HepG2 (cell line): ENCODE measurements around the gene ZNF607. TPM values are rescaled to one million over a fixed set of nuclear protein-coding genes. Genes with fewer than 3 reads are reported as not detected.

Experiments
- CBFB ChIP-seq: sonication (generic); formaldehyde crosslinking; IDR thresholded peaks from 2 replicates; pipeline ENCODE4 v1.4.0; 2020; ENCODE audit warnings: missing genetic modification reagents
- EHMT2 ChIP-seq: fragments of 200-600 bp; sonication (generic); IDR thresholded peaks from 2 replicates; pipeline ENCODE4 v1.7.0; 2017; ENCODE audit warnings: antibody characterized with exemption, low read depth, low read length, borderline replicate concordance
- FOXM1 ChIP-seq: sonication (generic); formaldehyde crosslinking; IDR thresholded peaks from 2 replicates; pipeline ENCODE4 v1.5.0; 2020; ENCODE audit warnings: missing genetic modification reagents
- HHEX ChIP-seq: IDR thresholded peaks from 2 replicates; pipeline ENCODE4 v1.6.1; 2016; ENCODE audit warnings: control low read depth
- IRF9 ChIP-seq: sonication (generic); formaldehyde crosslinking; IDR thresholded peaks from 2 replicates; pipeline ENCODE4 v1.8.0; 2022; ENCODE audit warnings: missing genetic modification reagents, mild to moderate bottlenecking, borderline replicate concordance
- NRL ChIP-seq: sonication (generic); formaldehyde crosslinking; IDR thresholded peaks from 2 replicates; pipeline ENCODE4 v1.5.0; 2020; ENCODE audit warnings: missing genetic modification reagents, mild to moderate bottlenecking, moderate library complexity, borderline replicate concordance
- SETDB1 ChIP-seq: sonication (generic); formaldehyde crosslinking; IDR thresholded peaks from 2 replicates; pipeline ENCODE4 v1.5.1; 2020; ENCODE audit warnings: missing genetic modification reagents, mild to moderate bottlenecking, borderline replicate concordance
- SNAPC4 ChIP-seq: sonication (generic); formaldehyde crosslinking; IDR thresholded peaks from 2 replicates; pipeline ENCODE4 v1.4.0; 2020; ENCODE audit warnings: mild to moderate bottlenecking, missing genetic modification reagents
- TCF12 ChIP-seq, 2 experiments: fragments of 450-650 bp in 1 of 2; sonication (generic) in 1 of 2; formaldehyde crosslinking in 1 of 2; IDR thresholded peaks; 2 replicates each; pipeline versions ENCODE4 v1.6.1 to v1.8.0; 2017 to 2022; ENCODE audit warnings: antibody characterized with exemption in 1 of 2, mild to moderate bottlenecking in 1 of 2, missing genetic modification reagents in 1 of 2, moderate library complexity in 1 of 2
- ZBTB42 ChIP-seq: sonication (generic); formaldehyde crosslinking; IDR thresholded peaks from 2 replicates; pipeline ENCODE4 v1.5.0; 2020; ENCODE audit warnings: mild to moderate bottlenecking, missing genetic modification reagents
- ZNF83 ChIP-seq: sonication (generic); formaldehyde crosslinking; IDR thresholded peaks from 2 replicates; pipeline ENCODE4 v1.4.0; 2020; ENCODE audit warnings: missing genetic modification reagents, mild to moderate bottlenecking, borderline replicate concordance
- polyA plus RNA-seq, 8 experiments: library from polyadenylated mRNA; depleted of rRNA in 3 of 8; stranded (reverse) in 7 of 8; unstranded in 1 of 8; fragments of >200 nt; fragmentation: Illumina TruSeq in 4 of 8; extraction: Trizol in 4 of 8; gene quantifications; 2 replicates each; pipeline versions ENCODE4 v1.2.1 to v1.2.3, GENCODE V29; 2011 to 2016; ENCODE audit warnings: low read depth in 4 of 8, missing spikeins in 1 of 8, mixed read lengths in 1 of 8; ENCODE audit not compliant: insufficient read depth in 1 of 8
- total RNA-seq, 5 experiments: library from RNA; depleted of rRNA; stranded (reverse); fragments of >200 nt; fragmentation: Illumina TruSeq; extraction: Trizol; gene quantifications; 2 replicates each; pipeline ENCODE4 v1.2.3, GENCODE V29; 2016; ENCODE audit warnings: low read depth in 1 of 5
- TF ChIP-seq, protein P1 (sequence below): sonication (generic); formaldehyde crosslinking; IDR thresholded peaks from 2 replicates; pipeline ENCODE4 v1.4.0; 2020; ENCODE audit warnings: missing genetic modification reagents, borderline replicate concordance
- TF ChIP-seq, protein P2 (sequence below): IDR thresholded peaks from 2 replicates; pipeline ENCODE4 v1.6.1; 2018; ENCODE audit warnings: missing genetic modification reagents, mild to moderate bottlenecking, missing compliant biosample characterization
- TF ChIP-seq, protein P3 (sequence below): sonication (generic); formaldehyde crosslinking; IDR thresholded peaks from 2 replicates; pipeline ENCODE4 v1.8.0; 2022; ENCODE audit warnings: missing genetic modification reagents, low read depth, mild to moderate bottlenecking, borderline replicate concordance
- TF ChIP-seq, protein P4 (sequence below): sonication (generic); formaldehyde crosslinking; IDR thresholded peaks from 2 replicates; pipeline ENCODE4 v1.8.1; 2022; ENCODE audit warnings: mild to moderate bottlenecking, missing genetic modification reagents

ZNF607 gene
- total and polyA plus RNA-seq, 2 of the 13 experiments (the other 11 are each of a cell fraction or from before 2014, with no cell fraction given): 3.8 to 8.3 TPM

GRCh38 chr19:37691881-37692504 lies 27.6 kb downstream of the ZNF607 start (continued):
- TF ChIP-seq CBFB (CRISPR knock-in tag): no peak; the same call in 1 of the 2 replicates
- no peak for TF ChIP-seq EHMT2
- no peak for TF ChIP-seq TCF12 (IDR thresholded peaks at IDR 0.05)
- TF ChIP-seq TCF12 (CRISPR knock-in tag; IDR thresholded peaks at IDR 0.05): no peak
- TF ChIP-seq NRL: peak; percentile 58; the same call in 1 of the 2 replicates
- no peak for TF ChIP-seq HHEX (CRISPR knock-in tag)
- TF ChIP-seq, protein P1, sequence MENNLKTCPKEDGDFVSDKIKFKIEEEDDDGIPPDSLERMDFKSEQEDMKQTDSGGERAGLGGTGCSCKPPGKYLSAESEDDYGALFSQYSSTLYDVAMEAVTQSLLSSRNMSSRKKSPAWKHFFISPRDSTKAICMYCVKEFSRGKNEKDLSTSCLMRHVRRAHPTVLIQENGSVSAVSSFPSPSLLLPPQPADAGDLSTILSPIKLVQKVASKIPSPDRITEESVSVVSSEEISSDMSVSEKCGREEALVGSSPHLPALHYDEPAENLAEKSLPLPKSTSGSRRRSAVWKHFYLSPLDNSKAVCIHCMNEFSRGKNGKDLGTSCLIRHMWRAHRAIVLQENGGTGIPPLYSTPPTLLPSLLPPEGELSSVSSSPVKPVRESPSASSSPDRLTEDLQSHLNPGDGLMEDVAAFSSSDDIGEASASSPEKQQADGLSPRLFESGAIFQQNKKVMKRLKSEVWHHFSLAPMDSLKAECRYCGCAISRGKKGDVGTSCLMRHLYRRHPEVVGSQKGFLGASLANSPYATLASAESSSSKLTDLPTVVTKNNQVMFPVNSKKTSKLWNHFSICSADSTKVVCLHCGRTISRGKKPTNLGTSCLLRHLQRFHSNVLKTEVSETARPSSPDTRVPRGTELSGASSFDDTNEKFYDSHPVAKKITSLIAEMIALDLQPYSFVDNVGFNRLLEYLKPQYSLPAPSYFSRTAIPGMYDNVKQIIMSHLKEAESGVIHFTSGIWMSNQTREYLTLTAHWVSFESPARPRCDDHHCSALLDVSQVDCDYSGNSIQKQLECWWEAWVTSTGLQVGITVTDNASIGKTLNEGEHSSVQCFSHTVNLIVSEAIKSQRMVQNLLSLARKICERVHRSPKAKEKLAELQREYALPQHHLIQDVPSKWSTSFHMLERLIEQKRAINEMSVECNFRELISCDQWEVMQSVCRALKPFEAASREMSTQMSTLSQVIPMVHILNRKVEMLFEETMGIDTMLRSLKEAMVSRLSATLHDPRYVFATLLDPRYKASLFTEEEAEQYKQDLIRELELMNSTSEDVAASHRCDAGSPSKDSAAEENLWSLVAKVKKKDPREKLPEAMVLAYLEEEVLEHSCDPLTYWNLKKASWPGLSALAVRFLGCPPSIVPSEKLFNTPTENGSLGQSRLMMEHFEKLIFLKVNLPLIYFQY (CRISPR knock-in tag): peak; percentile 94; the same call in 1 of the 2 replicates
- TF ChIP-seq, protein P2, sequence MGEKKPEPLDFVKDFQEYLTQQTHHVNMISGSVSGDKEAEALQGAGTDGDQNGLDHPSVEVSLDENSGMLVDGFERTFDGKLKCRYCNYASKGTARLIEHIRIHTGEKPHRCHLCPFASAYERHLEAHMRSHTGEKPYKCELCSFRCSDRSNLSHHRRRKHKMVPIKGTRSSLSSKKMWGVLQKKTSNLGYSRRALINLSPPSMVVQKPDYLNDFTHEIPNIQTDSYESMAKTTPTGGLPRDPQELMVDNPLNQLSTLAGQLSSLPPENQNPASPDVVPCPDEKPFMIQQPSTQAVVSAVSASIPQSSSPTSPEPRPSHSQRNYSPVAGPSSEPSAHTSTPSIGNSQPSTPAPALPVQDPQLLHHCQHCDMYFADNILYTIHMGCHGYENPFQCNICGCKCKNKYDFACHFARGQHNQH (CRISPR knock-in tag): peak; percentile 87
- TF ChIP-seq, protein P3, sequence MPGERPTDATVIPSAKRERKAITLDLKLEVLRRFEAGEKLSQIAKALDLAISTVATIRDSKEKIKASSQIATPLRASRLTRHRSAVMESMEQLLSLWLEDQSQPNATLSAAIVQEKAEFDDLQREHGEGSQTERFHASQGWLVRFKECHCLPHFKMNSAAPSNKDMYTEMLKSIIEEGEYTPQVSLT (CRISPR knock-in tag): peak; percentile 59; the same call in 1 of the 2 replicates
- TF ChIP-seq, protein P4, sequence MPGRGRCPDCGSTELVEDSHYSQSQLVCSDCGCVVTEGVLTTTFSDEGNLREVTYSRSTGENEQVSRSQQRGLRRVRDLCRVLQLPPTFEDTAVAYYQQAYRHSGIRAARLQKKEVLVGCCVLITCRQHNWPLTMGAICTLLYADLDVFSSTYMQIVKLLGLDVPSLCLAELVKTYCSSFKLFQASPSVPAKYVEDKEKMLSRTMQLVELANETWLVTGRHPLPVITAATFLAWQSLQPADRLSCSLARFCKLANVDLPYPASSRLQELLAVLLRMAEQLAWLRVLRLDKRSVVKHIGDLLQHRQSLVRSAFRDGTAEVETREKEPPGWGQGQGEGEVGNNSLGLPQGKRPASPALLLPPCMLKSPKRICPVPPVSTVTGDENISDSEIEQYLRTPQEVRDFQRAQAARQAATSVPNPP: no peak
- TF ChIP-seq SNAPC4 (CRISPR knock-in tag): no peak
- TF ChIP-seq SETDB1 (CRISPR knock-in tag): no peak
- TF ChIP-seq FOXM1 (CRISPR knock-in tag): no peak
- 0 out of 2 replicates have a peak, but pooled peaks have one; percentile 36 for TF ChIP-seq ZNF83 (CRISPR knock-in tag)
- TF ChIP-seq ZBTB42 (CRISPR knock-in tag): no peak
- TF ChIP-seq IRF9: peak; percentile 66; the same call in 1 of the 2 replicates
